ENCODE results near the gene SMIM15. TPM values are rescaled to one million over a fixed set of nuclear protein-coding genes. Genes with fewer than 3 reads are reported as not detected.
"Not testable (repeated sequence)": the region's sequence is repeated elsewhere in the genome, so short reads cannot be mapped to it uniquely, and the experiment has no call there.

SMIM15 gene
- total RNA-seq (2014; rRNA removed; shearing (Covaris generic); ENCODE audit: low replicate concordance), result 39.6 and 65.1 TPM in 2 replicates

- H3K4me3 ChIP-seq (ENCODE audit: low read length), result peak within 1 kb of the TSS; percentile 81
- H3K4me2 ChIP-seq (ENCODE audit: low read depth, low read length, poor library complexity, severe bottlenecking), result peak within 1 kb of the TSS; percentile 72
- no peaks in the 10 kb centered on the region for H3K27me3 ChIP-seq (ENCODE audit: low read length)
- no peaks in the 10 kb centered on the region for H3K9me3 ChIP-seq (ENCODE audit: low read length)
- peak within 1 kb of the TSS; percentile 60 for H3K27ac ChIP-seq (ENCODE audit: low read length)
- peaks cover 21% of the 10 kb centered on the region for H3K4me1 ChIP-seq (ENCODE audit: low read length)
- H4K20me1 ChIP-seq (ENCODE audit: insufficient read depth, low read depth, low read length), result no peaks in the 10 kb centered on the region
- H3K79me2 ChIP-seq (ENCODE audit: low read length), result peaks cover 54% of the 10 kb centered on the region
- peak within 1 kb of the TSS; percentile 57; the same call in 1 of the 2 replicates for H2AFZ ChIP-seq (ENCODE audit: low read length)
- peak; percentile 96 for DNase-seq
- no peaks in the 10 kb centered on the region for H3K9me2 ChIP-seq (replicated peaks; ENCODE audit: insufficient read depth, low read length)
- peaks cover 36% of the 10 kb centered on the region for H3K36me3 ChIP-seq (ENCODE audit: insufficient read depth, low read length)
- peak within 1 kb of the TSS; percentile 87 for H3K9ac ChIP-seq (ENCODE audit: low read length)
These were observed at the start of gene SMIM15 for GRCh38 chr5:61162010-61162831. TSS of gene SMIM15 (minus strand) at chr5:61162468. CDS start at chr5:61160171, 2,297 bp downstream.

GRCh38 chr5:61207884-61208283 is 45.6 kb upstream of the SMIM15 start:
- Histone ChIP-seq H3K9ac (ENCODE audit: low read length) (no peak overlapping the region), H3K9me2 (replicated peaks; ENCODE audit: insufficient read depth, low read length) (no peaks in the 10 kb centered on the region), H2AFZ (ENCODE audit: low read length) (no peak overlapping the region), H3K9me3 (ENCODE audit: low read length) (no peaks in the 10 kb centered on the region), H3K4me1 (ENCODE audit: low read length) (peaks cover 23% of the 10 kb centered on the region), H3K36me3 (ENCODE audit: insufficient read depth, low read length) (no peaks in the 10 kb centered on the region), H3K4me3 (ENCODE audit: low read length) (no peak overlapping the region), H3K79me2 (ENCODE audit: low read length) (no peaks in the 10 kb centered on the region), H3K4me2 (ENCODE audit: low read depth, low read length, poor library complexity, severe bottlenecking) (no peak overlapping the region), H3K27me3 (ENCODE audit: low read length) (no peaks in the 10 kb centered on the region), H3K27ac (ENCODE audit: low read length) (no peak overlapping the region), H4K20me1 (ENCODE audit: insufficient read depth, low read depth, low read length) (no peaks in the 10 kb centered on the region)
- no peak for DNase-seq

- H3K36me3 ChIP-seq (ENCODE audit: insufficient read depth, low read length), result no peaks in the 10 kb centered on the region
- peaks cover 22% of the 10 kb centered on the region for H3K4me1 ChIP-seq (ENCODE audit: low read length)
- no peak overlapping the region for H3K27ac ChIP-seq (ENCODE audit: low read length)
- no peaks in the 10 kb centered on the region for H3K9me3 ChIP-seq (ENCODE audit: low read length)
- no peaks in the 10 kb centered on the region for H4K20me1 ChIP-seq (ENCODE audit: insufficient read depth, low read depth, low read length)
- no peak overlapping the region for H3K9ac ChIP-seq (ENCODE audit: low read length)
- H3K4me2 ChIP-seq (ENCODE audit: low read depth, low read length, poor library complexity, severe bottlenecking), result no peak overlapping the region
- H3K9me2 ChIP-seq (replicated peaks; ENCODE audit: insufficient read depth, low read length), result no peaks in the 10 kb centered on the region
- no peak overlapping the region for H2AFZ ChIP-seq (ENCODE audit: low read length)
- H3K27me3 ChIP-seq (ENCODE audit: low read length), result no peaks in the 10 kb centered on the region
- H3K79me2 ChIP-seq (ENCODE audit: low read length), result no peaks in the 10 kb centered on the region
- no peak for DNase-seq
- no peak overlapping the region for H3K4me3 ChIP-seq (ENCODE audit: low read length)
These were observed 42.7 kb upstream of the SMIM15 start for GRCh38 chr5:61205013-61205412.

- Histone ChIP-seq H3K36me3 (ENCODE audit: insufficient read depth, low read length) (no peaks in the 10 kb centered on the region), H2AFZ (ENCODE audit: low read length) (no peak overlapping the region), H3K9me2 (replicated peaks; ENCODE audit: insufficient read depth, low read length) (no peaks in the 10 kb centered on the region), H3K4me1 (ENCODE audit: low read length) (peaks cover 5% of the 10 kb centered on the region; the same call in 1 of the 2 replicates), H3K27me3 (ENCODE audit: low read length) (no peaks in the 10 kb centered on the region), H3K27ac (ENCODE audit: low read length) (no peak overlapping the region), H3K4me2 (ENCODE audit: low read depth, low read length, poor library complexity, severe bottlenecking) (no peak overlapping the region), H3K79me2 (ENCODE audit: low read length) (no peaks in the 10 kb centered on the region), H3K4me3 (ENCODE audit: low read length) (no peak overlapping the region), H4K20me1 (ENCODE audit: insufficient read depth, low read depth, low read length) (no peaks in the 10 kb centered on the region), H3K9me3 (ENCODE audit: low read length) (no peaks in the 10 kb centered on the region), H3K9ac (ENCODE audit: low read length) (no peak overlapping the region)
- DNase-seq, result no peak
These were observed 39.9 kb upstream of the SMIM15 start for GRCh38 chr5:61202213-61202612.

GRCh38 chr5:61200582-61201155 is 38.4 kb upstream of the SMIM15 start:
- H3K79me2 ChIP-seq (ENCODE audit: low read length), result no peaks in the 10 kb centered on the region
- no peak overlapping the region for H2AFZ ChIP-seq (ENCODE audit: low read length)
- peaks cover 5% of the 10 kb centered on the region; the same call in 1 of the 2 replicates for H3K4me1 ChIP-seq (ENCODE audit: low read length)
- H4K20me1 ChIP-seq (ENCODE audit: insufficient read depth, low read depth, low read length), result no peaks in the 10 kb centered on the region
- no peaks in the 10 kb centered on the region for H3K9me3 ChIP-seq (ENCODE audit: low read length)
- H3K4me2 ChIP-seq (ENCODE audit: low read depth, low read length, poor library complexity, severe bottlenecking), result no peak overlapping the region
- H3K27me3 ChIP-seq (ENCODE audit: low read length), result no peaks in the 10 kb centered on the region
- no peaks in the 10 kb centered on the region for H3K9me2 ChIP-seq (replicated peaks; ENCODE audit: insufficient read depth, low read length)
- no peak overlapping the region for H3K9ac ChIP-seq (ENCODE audit: low read length)
- no peak overlapping the region for H3K4me3 ChIP-seq (ENCODE audit: low read length)
- DNase-seq, result peak; percentile 45
- no peaks in the 10 kb centered on the region for H3K36me3 ChIP-seq (ENCODE audit: insufficient read depth, low read length)
- no peak overlapping the region for H3K27ac ChIP-seq (ENCODE audit: low read length)

- Histone ChIP-seq H3K27me3 (ENCODE audit: low read length) (no peaks in the 10 kb centered on the region), H3K4me2 (ENCODE audit: low read depth, low read length, poor library complexity, severe bottlenecking) (no peak overlapping the region), H3K36me3 (ENCODE audit: insufficient read depth, low read length) (no peaks in the 10 kb centered on the region)
These were observed 36.3 kb upstream of the SMIM15 start for GRCh38 chr5:61198606-61199005.

GRCh38 chr5:61187826-61188225 is 25.6 kb upstream of the SMIM15 start:
- not testable (repeated sequence) for H3K4me3 ChIP-seq (ENCODE audit: low read length); H3K79me2 ChIP-seq (ENCODE audit: low read length); H3K36me3 ChIP-seq (ENCODE audit: insufficient read depth, low read length); H4K20me1 ChIP-seq (ENCODE audit: insufficient read depth, low read depth, low read length); H3K4me2 ChIP-seq (ENCODE audit: low read depth, low read length, poor library complexity, severe bottlenecking); H3K9me2 ChIP-seq (replicated peaks; ENCODE audit: insufficient read depth, low read length); H3K27ac ChIP-seq (ENCODE audit: low read length); H3K9me3 ChIP-seq (ENCODE audit: low read length); H3K9ac ChIP-seq (ENCODE audit: low read length); H2AFZ ChIP-seq (ENCODE audit: low read length); H3K4me1 ChIP-seq (ENCODE audit: low read length); H3K27me3 ChIP-seq (ENCODE audit: low read length); DNase-seq

More at GRCh38 chr5:61198606-61199005, 36.3 kb upstream of the SMIM15 start:
- no peaks in the 10 kb centered on the region for H3K9me3 ChIP-seq (ENCODE audit: low read length)
- H3K4me1 ChIP-seq (ENCODE audit: low read length), result peaks cover 5% of the 10 kb centered on the region; the same call in 1 of the 2 replicates
- no peak overlapping the region for H3K27ac ChIP-seq (ENCODE audit: low read length)
- no peak overlapping the region for H3K4me3 ChIP-seq (ENCODE audit: low read length)
- DNase-seq, result no peak
- no peak overlapping the region for H2AFZ ChIP-seq (ENCODE audit: low read length)
- H3K9ac ChIP-seq (ENCODE audit: low read length), result no peak overlapping the region
- H3K79me2 ChIP-seq (ENCODE audit: low read length), result no peaks in the 10 kb centered on the region
- no peaks in the 10 kb centered on the region for H4K20me1 ChIP-seq (ENCODE audit: insufficient read depth, low read depth, low read length)
- H3K9me2 ChIP-seq (replicated peaks; ENCODE audit: insufficient read depth, low read length), result no peaks in the 10 kb centered on the region

- H3K27me3 ChIP-seq (ENCODE audit: low read length); H3K4me1 ChIP-seq (ENCODE audit: low read length); H3K36me3 ChIP-seq (ENCODE audit: insufficient read depth, low read length); H3K4me2 ChIP-seq (ENCODE audit: low read depth, low read length, poor library complexity, severe bottlenecking); DNase-seq; H3K79me2 ChIP-seq (ENCODE audit: low read length); H3K9ac ChIP-seq (ENCODE audit: low read length); H3K27ac ChIP-seq (ENCODE audit: low read length); H2AFZ ChIP-seq (ENCODE audit: low read length); H3K4me3 ChIP-seq (ENCODE audit: low read length); H3K9me2 ChIP-seq (replicated peaks; ENCODE audit: insufficient read depth, low read length); H4K20me1 ChIP-seq (ENCODE audit: insufficient read depth, low read depth, low read length); H3K9me3 ChIP-seq (ENCODE audit: low read length): not testable (repeated sequence)
These were observed 25.1 kb upstream of the SMIM15 start for GRCh38 chr5:61187352-61187751.

All from Karpas-422 (cell line).